NT2/D1 (cell line): ENCODE measurements around the gene CNNM3.

Experiments
- DNase-seq: peaks from one replicate; pipeline ENCODE4 v3.0.0-alpha.2; 2011; ENCODE audit warnings: low read depth, low spot score
- H3K27me3 ChIP-seq: 2 replicates; pipeline ENCODE4 v1.6.0; 2011; ENCODE audit warnings: mild to moderate bottlenecking; ENCODE audit not compliant: insufficient read length, insufficient read depth
- H3K36me3 ChIP-seq: 2 replicates; pipeline ENCODE4 v1.6.1; 2011; ENCODE audit warnings: mild to moderate bottlenecking, low read length, mixed read lengths; ENCODE audit not compliant: insufficient read depth, insufficient read length
- H3K4me1 ChIP-seq: 2 replicates; pipeline ENCODE4 v1.5.1; 2011; ENCODE audit not compliant: insufficient read depth, insufficient read length
- H3K4me3 ChIP-seq: 2 replicates; pipeline ENCODE4 v1.5.1; 2011; ENCODE audit warnings: low read depth; ENCODE audit not compliant: insufficient read length
- H3K9ac ChIP-seq: 2 replicates; pipeline ENCODE4 v1.6.0; 2011; ENCODE audit warnings: low read depth; ENCODE audit not compliant: insufficient read length
- H3K9me3 ChIP-seq: 2 replicates; pipeline ENCODE4 v1.5.1; 2011; ENCODE audit warnings: mild to moderate bottlenecking, low read length; ENCODE audit not compliant: insufficient read depth
- SUZ12 ChIP-seq: IDR thresholded peaks from 2 replicates; pipeline ENCODE4 v1.6.1; 2011; ENCODE audit not compliant: insufficient read length, insufficient read depth; ENCODE audit errors: extremely low read depth
- YY1 ChIP-seq: IDR thresholded peaks from 2 replicates; pipeline ENCODE4 v1.6.1; 2011; ENCODE audit not compliant: insufficient read length, insufficient read depth
- ZNF274 ChIP-seq: IDR thresholded peaks from 2 replicates; pipeline ENCODE4 v1.6.1; 2011; ENCODE audit warnings: mild to moderate bottlenecking, low read depth, low read length

CNNM3 gene

DNA sequence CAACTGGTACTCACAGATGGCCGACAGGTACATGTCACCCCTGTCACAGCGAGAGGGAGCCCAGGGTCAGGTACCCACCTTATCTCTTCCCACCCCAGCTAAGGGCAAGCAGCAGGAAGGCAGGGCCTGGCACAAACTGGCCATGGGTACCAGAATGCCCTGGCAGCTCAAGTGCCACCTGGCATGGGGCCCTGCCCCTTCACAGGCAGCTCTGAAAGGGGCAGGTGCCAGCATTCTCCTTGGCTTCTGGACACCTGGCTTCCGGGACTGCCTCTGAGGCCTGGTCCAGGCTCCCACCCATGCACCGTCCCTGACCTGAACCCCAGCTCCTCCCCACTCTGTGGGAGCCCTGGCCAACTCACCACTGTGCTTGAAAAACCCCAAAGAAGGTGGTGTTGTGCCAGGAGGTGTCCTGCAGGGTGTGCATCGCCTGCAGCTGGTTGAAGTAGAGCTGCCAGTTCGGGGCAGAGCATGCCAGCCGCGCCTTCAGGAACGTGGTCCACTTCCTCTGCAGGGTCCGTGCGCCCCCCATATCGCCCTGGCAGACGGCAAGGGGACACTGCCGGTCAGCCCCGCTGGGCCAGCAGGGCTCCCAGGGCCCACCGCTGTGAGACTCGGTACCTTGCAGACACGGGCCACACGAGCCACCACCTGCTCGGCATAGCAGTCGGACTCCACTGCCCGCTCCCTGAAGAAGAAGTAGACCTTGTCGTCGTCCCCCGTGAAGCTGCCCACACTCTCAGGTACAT lies 48.4 kb downstream of the CNNM3 start:
- Histone ChIP-seq H3K36me3 (peaks cover 76% of the 10 kb centered on the region), H3K9ac (no peak overlapping the region), H3K4me1 (peaks cover 22% of the 10 kb centered on the region), H3K9me3 (no peaks in the 10 kb centered on the region), H3K4me3 (no peak overlapping the region), H3K27me3 (no peaks in the 10 kb centered on the region)
- TF ChIP-seq YY1 (no peak), SUZ12 (no peak), ZNF274 (no peak)
- DNase-seq = no peak

- TF ChIP-seq YY1 (no peak), SUZ12 (no peak), ZNF274 (no peak)
- Histone ChIP-seq H3K4me3 (no peak overlapping the region), H3K4me1 (peaks cover 23% of the 10 kb centered on the region), H3K36me3 (peaks cover 68% of the 10 kb centered on the region), H3K9ac (no peak overlapping the region), H3K9me3 (no peaks in the 10 kb centered on the region), H3K27me3 (peaks cover 3% of the 10 kb centered on the region)
- no peak for DNase-seq
Observed at GRCh38 chr2:96865654-96866053, 49.6 kb downstream of the CNNM3 start.

- H3K9me3 ChIP-seq = no peaks in the 10 kb centered on the region
- H3K27me3 ChIP-seq = peaks cover 3% of the 10 kb centered on the region
- H3K9ac ChIP-seq = peak overlapping the region; percentile 58
- no peak overlapping the region for H3K4me3 ChIP-seq
- H3K36me3 ChIP-seq = peaks cover 64% of the 10 kb centered on the region
- peaks cover 24% of the 10 kb centered on the region for H3K4me1 ChIP-seq
- DNase-seq = no peak
- TF ChIP-seq YY1 (no peak), SUZ12 (no peak), ZNF274 (no peak)
Observed at GRCh38 chr2:96866149-96866548, 50.1 kb downstream of the CNNM3 start.

- Histone ChIP-seq H3K9me3 (no peaks in the 10 kb centered on the region), H3K9ac (peak overlapping the region; percentile 58), H3K4me1 (peaks cover 21% of the 10 kb centered on the region), H3K4me3 (no peak overlapping the region), H3K27me3 (peaks cover 3% of the 10 kb centered on the region), H3K36me3 (peaks cover 59% of the 10 kb centered on the region)
- TF ChIP-seq SUZ12 (no peak), YY1 (no peak), ZNF274 (no peak)
- no peak for DNase-seq
Observed at GRCh38 chr2:96866586-96866985, 50.5 kb downstream of the CNNM3 start.

DNA sequence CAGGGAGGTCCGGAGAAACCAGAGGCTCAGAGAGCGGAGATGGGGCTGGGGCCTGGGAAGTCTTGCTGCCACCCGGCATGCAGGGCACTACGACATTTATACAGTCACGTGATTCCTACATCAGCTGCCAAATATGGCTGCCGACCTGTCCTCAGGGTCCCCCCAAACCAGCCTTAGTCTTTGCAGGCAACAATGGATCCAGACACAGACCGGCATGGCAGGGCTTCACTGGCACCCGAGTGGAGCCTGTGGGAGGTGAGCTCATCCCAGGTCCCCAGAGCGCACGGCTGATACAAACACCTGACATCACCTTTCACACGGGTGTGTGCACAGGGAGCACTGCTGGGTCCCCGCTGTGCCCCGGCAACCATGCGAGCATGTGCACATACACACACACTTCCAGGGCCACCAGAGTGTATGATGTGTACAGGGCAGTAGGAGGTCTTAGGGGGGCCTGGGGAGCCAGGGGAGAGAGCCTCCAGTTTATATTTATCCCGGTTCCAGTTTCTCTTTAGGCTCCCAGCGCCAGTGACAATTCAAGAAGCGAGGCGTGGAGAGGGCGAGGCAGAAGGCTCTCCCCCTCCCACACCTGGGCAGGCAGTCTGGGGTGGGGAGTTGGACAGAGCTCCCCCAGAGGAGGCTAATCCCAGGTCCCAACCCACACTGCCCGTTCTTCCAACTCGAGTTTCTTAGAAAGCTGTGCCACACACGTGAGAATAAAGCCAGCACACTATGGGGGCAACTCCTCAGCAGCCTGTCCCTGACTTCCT lies 51.1 kb downstream of the CNNM3 start:
- Histone ChIP-seq H3K27me3 (peaks cover 3% of the 10 kb centered on the region), H3K36me3 (peaks cover 53% of the 10 kb centered on the region), H3K4me1 (peaks cover 21% of the 10 kb centered on the region), H3K9me3 (no peaks in the 10 kb centered on the region), H3K4me3 (peak overlapping the region; percentile 83), H3K9ac (peak overlapping the region; percentile 90)
- DNase-seq = no peak
- TF ChIP-seq SUZ12 = no peak
- TF ChIP-seq ZNF274 = no peak
- no peak for TF ChIP-seq YY1

DNA sequence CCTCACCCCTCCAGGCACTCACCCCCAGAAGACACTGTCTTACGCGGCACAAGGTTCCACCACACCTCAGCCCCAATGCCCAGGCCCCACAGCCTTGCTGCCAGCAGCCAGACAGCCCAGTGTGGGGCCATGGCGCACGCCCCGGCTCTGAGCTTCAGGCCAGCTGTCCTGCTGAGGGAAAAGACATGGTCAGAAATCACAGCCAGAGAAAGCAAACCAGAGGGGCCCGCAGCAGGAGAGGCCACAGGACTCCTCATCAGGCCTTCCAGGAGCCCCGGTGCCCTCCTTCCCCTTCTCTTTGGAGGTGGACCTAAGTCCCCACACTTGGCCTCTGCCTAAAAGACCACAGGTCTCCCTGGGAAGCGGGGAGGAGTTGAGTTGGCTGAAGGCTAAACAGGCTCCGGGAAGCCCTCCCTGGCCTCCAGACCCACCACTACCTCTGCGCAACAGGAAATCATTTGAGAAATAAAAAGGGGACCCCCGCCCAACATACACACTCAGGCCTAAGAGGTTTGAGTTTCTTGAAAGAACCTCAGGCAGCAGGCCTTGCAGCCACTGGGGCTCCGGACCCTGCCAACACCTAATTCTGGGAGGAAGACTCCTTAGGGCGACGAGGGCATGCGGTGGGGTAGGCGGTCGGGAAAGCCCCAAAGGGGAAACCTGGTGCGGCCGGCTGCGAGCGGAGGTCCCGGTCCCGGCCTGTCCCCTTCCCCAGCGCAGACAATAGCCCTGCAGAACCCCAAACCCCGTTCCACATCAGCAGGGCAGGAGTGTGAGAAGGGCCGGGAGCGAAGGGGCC lies 51.9 kb downstream of the CNNM3 start:
- Histone ChIP-seq H3K9me3 (no peaks in the 10 kb centered on the region), H3K27me3 (peaks cover 3% of the 10 kb centered on the region), H3K4me3 (peak overlapping the region; percentile 83), H3K9ac (peak overlapping the region; percentile 90), H3K4me1 (peaks cover 21% of the 10 kb centered on the region), H3K36me3 (peaks cover 51% of the 10 kb centered on the region)
- TF ChIP-seq YY1 (no peak), SUZ12 (no peak), ZNF274 (no peak)
- DNase-seq = no peak
